Kidney (tissue), 14 donors: ENCODE results near the gene GSG1. TPM values are rescaled to one million over a fixed set of nuclear protein-coding genes. Genes with fewer than 3 reads are reported as not detected.

Experiments used
- DNase-seq, 5 donors: peaks; one replicate each; pipeline ENCODE4 v3.0.0-alpha.2; 2013 to 2020
- FAIRE-seq: peaks from 2 replicates; lab custom pipeline; 2012; peaks lifted over from hg19 to GRCh38; lab: Jason Lieb, UNC
- H3K27ac ChIP-seq, 2 donors: one replicate each; pipeline ENCODE4 v1.7.0; 2013; ENCODE audit warnings: low read depth in 2 of 2, low read length in 2 of 2, inconsistent platforms in 1 of 2
- H3K27me3 ChIP-seq: one replicate; pipeline ENCODE4 v1.7.1; 2013; ENCODE audit warnings: low read length, inconsistent platforms; ENCODE audit not compliant: control insufficient read depth, insufficient read depth
- H3K36me3 ChIP-seq, 3 donors: one replicate each; pipeline versions ENCODE4 v1.7.0 to v1.7.1; 2013; ENCODE audit warnings: low read length in 3 of 3, control low read depth in 1 of 3, inconsistent platforms in 1 of 3; ENCODE audit not compliant: insufficient read depth in 3 of 3, control insufficient read depth in 2 of 3
- H3K4me1 ChIP-seq, 3 donors: one replicate each; pipeline versions ENCODE4 v1.7.0 to v1.7.1; 2013; ENCODE audit warnings: low read length in 3 of 3, inconsistent platforms in 1 of 3, low read depth in 1 of 3; ENCODE audit not compliant: control insufficient read depth in 2 of 3, insufficient read depth in 2 of 3
- H3K4me3 ChIP-seq, 3 donors: one replicate each; pipeline versions ENCODE4 v1.7.0 to v1.8.1; 2013; ENCODE audit warnings: low read length in 3 of 3, control low read depth in 1 of 3, inconsistent platforms in 1 of 3
- H3K9ac ChIP-seq, 3 donors: one replicate each; pipeline versions ENCODE4 v1.7.0 to v1.7.1; 2013; ENCODE audit warnings: low read length in 3 of 3, control low read depth in 1 of 3, inconsistent platforms in 1 of 3
- H3K9me3 ChIP-seq, 3 donors: one replicate each; pipeline versions ENCODE4 v1.7.0 to v1.7.1; 2013; ENCODE audit warnings: low read length in 3 of 3, control low read depth in 1 of 3, inconsistent platforms in 1 of 3; ENCODE audit not compliant: control insufficient read depth in 2 of 3, insufficient read depth in 1 of 3
- CTCF ChIP-seq: IDR thresholded peaks from 3 replicates; pipeline ENCODE4 v1.5.1; 2012; ENCODE audit warnings: mild to moderate bottlenecking, moderate library complexity, borderline replicate concordance; ENCODE audit not compliant: insufficient read depth; ENCODE audit errors: extremely low read depth
- intact Hi-C: fragments of 100-400 bp; cut with DNase I; formaldehyde crosslinking; loops from one replicate; pipeline ENCODE4 v1.11.1; 2022
- polyA plus RNA-seq: library from polyadenylated mRNA; stranded (reverse); fragments of 350-450 nt; fragmentation: Illumina TruSeq; extraction: RNeasy Lipid Tissue Mini Kit (QIAGEN cat#74804); gene quantifications from one replicate; pipeline ENCODE4 v1.2.3, GENCODE V29; 2014; ENCODE audit warnings: low read depth, low replicate concordance; ENCODE audit not compliant: insufficient read depth
- total RNA-seq: library from RNA; stranded (reverse); fragmentation: NEBNext Ultra II Directional; extraction: Animal tissue kit (Norgen Biotek cat#: 25700); gene quantifications from one replicate; pipeline ENCODE4 v1.2.1, GENCODE V29; 2021
- donor health status: control.
- donor health status: control.
- donor health status: control.
- donor health status: control.
- donor health status: control.
- donor health status: DM: yes; HTN: yes; CAD: no.
- donor health status: Normal renal cell carcinoma (clear cell type).

GSG1 gene
- total and polyA plus RNA-seq, 2 donors from 2014 or later: 0.19 to 0.34 TPM

- intact Hi-C loops: no loop called here
- Histone ChIP-seq H3K4me3 (no peak overlapping the region), H3K36me3 (no peaks in the 10 kb centered on the region), H3K27ac (no peak overlapping the region), H3K9ac (no peak overlapping the region), H3K4me1 (peaks cover 0 to 2% (median 0%) of the 10 kb centered on the region in 3 donors), H3K9me3 (no peaks in the 10 kb centered on the region), H3K27me3 (no peaks in the 10 kb centered on the region)
- FAIRE-seq (no peak), DNase-seq (no peak)
- no peak for TF ChIP-seq CTCF
Measured at GRCh38 chr12:13088496-13088895, 15.0 kb downstream of the GSG1 start.

GRCh38 chr12:13087766-13088165 is 15.7 kb downstream of the GSG1 start:
- H3K27ac ChIP-seq: no peak overlapping the region
- H3K4me3 ChIP-seq: no peak overlapping the region
- H3K36me3 ChIP-seq: no peaks in the 10 kb centered on the region
- peaks cover 0 to 2% (median 0%) of the 10 kb centered on the region in 3 donors for H3K4me1 ChIP-seq
- no peak for TF ChIP-seq CTCF
- H3K9ac ChIP-seq: no peak overlapping the region
- no peaks in the 10 kb centered on the region for H3K9me3 ChIP-seq
- intact Hi-C loops: no loop called here
- FAIRE-seq: no peak
- DNase-seq: no peak
- no peaks in the 10 kb centered on the region for H3K27me3 ChIP-seq

GRCh38 chr12:13085968-13086686 is 17.3 kb downstream of the GSG1 start:
- Histone ChIP-seq H3K36me3 (no peaks in the 10 kb centered on the region), H3K9me3 (no peaks in the 10 kb centered on the region), H3K27me3 (no peaks in the 10 kb centered on the region), H3K27ac (no peak overlapping the region), H3K4me1 (peaks cover 0 to 2% (median 0%) of the 10 kb centered on the region in 3 donors), H3K9ac (no peak overlapping the region), H3K4me3 (no peak overlapping the region)
- DNase-seq (no peak), FAIRE-seq (no peak)
- intact Hi-C loops: no loop called here
- no peak for TF ChIP-seq CTCF
